IMR-90 (cell line): ENCODE measurements around the gene DOLPP1. TPM values are rescaled to one million over a fixed set of nuclear protein-coding genes. Genes with fewer than 3 reads are reported as not detected.

Source experiments
- ATAC-seq: fragments of 200-7000 bp; cut with Tn5 transposase; 2 replicates; pipeline ENCODE4 v1.9.1; 2020; ENCODE audit warnings: low read depth, mild to moderate bottlenecking, moderate library complexity
- BruUV-seq: library from RNA; stranded (reverse); fragments of 400-500 nt; replicated peaks from 2 replicates; lab custom pipeline; 2021; lab: Mats Ljungman, UMichigan
- CTCF ChIA-PET: fragments of 300-600 bp; formaldehyde crosslinking; extraction: SDS; loops from one replicate; lab custom pipeline; 2021; ENCODE audit warnings: antibody characterized with exemption; lab: Yijun Ruan, JAX
- POLR2A ChIA-PET: fragments of 300-600 bp; sonication (Branson Sonifier 250); formaldehyde crosslinking; loops from one replicate; lab custom pipeline; 2022; ENCODE audit warnings: antibody characterized with exemption; ENCODE audit not compliant: unreplicated experiment; lab: Charles Lee
- DNase-seq: peaks from one replicate; pipeline ENCODE4 v3.0.0; 2013
- H2AFZ ChIP-seq: replicated peaks from 2 replicates; pipeline ENCODE3; 2013; ENCODE audit warnings: low read length, mild to moderate bottlenecking; ENCODE audit not compliant: poor library complexity
- H2AK5ac ChIP-seq: 2 replicates; pipeline ENCODE4 v1.6.1; 2013; ENCODE audit warnings: low read depth, low read length, inconsistent platforms
- H2AK9ac ChIP-seq: replicated peaks from 2 replicates; pipeline ENCODE3; 2013; ENCODE audit warnings: mild to moderate bottlenecking, low read depth, low read length, moderate library complexity; ENCODE audit not compliant: poor library complexity
- H2BK120ac ChIP-seq: 2 replicates; pipeline ENCODE4 v1.6.1; 2013; ENCODE audit warnings: low read depth, low read length, inconsistent platforms
- H2BK15ac ChIP-seq: 3 replicates; pipeline ENCODE4 v1.6.1; 2013; ENCODE audit warnings: low read depth, low read length, inconsistent platforms
- H2BK20ac ChIP-seq: 2 replicates; pipeline ENCODE4 v1.6.1; 2013; ENCODE audit warnings: low read depth, mild to moderate bottlenecking, inconsistent platforms, low read length, moderate library complexity
- H2BK5ac ChIP-seq: 2 replicates; pipeline ENCODE4 v1.6.1; 2013; ENCODE audit warnings: mild to moderate bottlenecking, low read depth, low read length, inconsistent platforms; ENCODE audit not compliant: poor library complexity, severe bottlenecking
- H3K14ac ChIP-seq: replicated peaks from 2 replicates; pipeline ENCODE4 v1.6.1; 2013; ENCODE audit warnings: low read depth, low read length, inconsistent platforms
- H3K18ac ChIP-seq: 2 replicates; pipeline ENCODE4 v1.6.1; 2013; ENCODE audit warnings: low read depth, low read length, control low read depth
- H3K23ac ChIP-seq: 2 replicates; pipeline ENCODE4 v1.6.1; 2013; ENCODE audit warnings: low read depth, low read length, inconsistent platforms
- H3K27ac ChIP-seq: 2 replicates; pipeline ENCODE4 v1.5.1; 2013; ENCODE audit warnings: mild to moderate bottlenecking, control low read depth, low read length; ENCODE audit not compliant: insufficient read depth
- H3K27me3 ChIP-seq: 2 replicates; pipeline ENCODE4 v1.6.1; 2013; ENCODE audit warnings: low read length; ENCODE audit not compliant: control insufficient read depth, insufficient read depth
- H3K36me3 ChIP-seq: 2 replicates; pipeline ENCODE4 v1.6.1; 2013; ENCODE audit warnings: low read length, mixed read lengths; ENCODE audit not compliant: control insufficient read depth, insufficient read depth
- H3K4ac ChIP-seq: 2 replicates; pipeline ENCODE4 v1.6.1; 2013; ENCODE audit warnings: low read depth, low read length, inconsistent platforms
- H3K4me1 ChIP-seq: 2 replicates; pipeline ENCODE4 v1.6.1; 2013; ENCODE audit warnings: low read length, mixed read lengths; ENCODE audit not compliant: control insufficient read depth, insufficient read depth
- H3K4me2 ChIP-seq: 2 replicates; pipeline ENCODE4 v1.6.1; 2013; ENCODE audit warnings: low read depth, mild to moderate bottlenecking, control low read depth, low read length, moderate library complexity
- H3K4me3 ChIP-seq: 2 replicates; pipeline ENCODE4 v1.5.1; 2013; ENCODE audit warnings: low read depth, mild to moderate bottlenecking, control low read depth, low read length, moderate library complexity; ENCODE audit not compliant: insufficient read depth
- H3K56ac ChIP-seq: 2 replicates; pipeline ENCODE4 v1.6.1; 2013; ENCODE audit warnings: low read length, inconsistent platforms; ENCODE audit not compliant: insufficient read depth; ENCODE audit errors: extremely low read depth
- H3K79me1 ChIP-seq, 2 experiments: 2 replicates each; pipeline ENCODE4 v1.6.1; 2013; ENCODE audit warnings: low read length in 2 of 2, inconsistent platforms in 1 of 2, low read depth in 1 of 2
- H3K9ac ChIP-seq: 2 replicates; pipeline ENCODE4 v1.6.1; 2013; ENCODE audit warnings: low read depth, low read length, control low read depth
- H3K9me1 ChIP-seq: 2 replicates; pipeline ENCODE4 v1.6.1; 2013; ENCODE audit warnings: low read length, inconsistent platforms; ENCODE audit not compliant: insufficient read depth
- H3K9me3 ChIP-seq: 2 replicates; pipeline ENCODE4 v1.6.1; 2013; ENCODE audit warnings: low read length; ENCODE audit not compliant: control insufficient read depth, insufficient read depth
- H4K20me1 ChIP-seq: 2 replicates; pipeline ENCODE4 v1.6.1; 2013; ENCODE audit warnings: low read length, inconsistent platforms; ENCODE audit not compliant: insufficient read depth
- H4K5ac ChIP-seq: 2 replicates; pipeline ENCODE4 v1.6.1; 2013; ENCODE audit warnings: mild to moderate bottlenecking, low read depth, low read length, control low read depth
- H4K8ac ChIP-seq, 2 experiments: 2 replicates each; pipeline ENCODE4 v1.6.1; 2013; ENCODE audit warnings: low read depth in 2 of 2, low read length in 2 of 2, control low read depth in 1 of 2, inconsistent platforms in 1 of 2
- H4K91ac ChIP-seq: 2 replicates; pipeline ENCODE4 v1.6.1; 2013; ENCODE audit warnings: low read depth, low read length, inconsistent platforms; ENCODE audit not compliant: insufficient read depth
- BHLHE40 ChIP-seq: fragments of 150-350 bp; IDR thresholded peaks from 2 replicates; pipeline ENCODE4 v1.6.1; 2016; ENCODE audit warnings: mild to moderate bottlenecking, low read depth, low read length
- CEBPB ChIP-seq: IDR thresholded peaks from 2 replicates; pipeline ENCODE4 v1.6.1; 2012; ENCODE audit warnings: low read depth, low read length, improper control_type of control experiment
- CHD1 ChIP-seq: IDR thresholded peaks from 2 replicates; pipeline ENCODE4 v1.6.1; 2012; ENCODE audit warnings: low read depth, low read length, improper control_type of control experiment
- ELK1 ChIP-seq: fragments of 150-350 bp; IDR thresholded peaks from 2 replicates; pipeline ENCODE4 v1.6.1; 2016; ENCODE audit warnings: low read depth, mild to moderate bottlenecking, low read length, moderate library complexity, borderline replicate concordance
- MAFK ChIP-seq: IDR thresholded peaks from 2 replicates; pipeline ENCODE4 v1.6.1; 2012; ENCODE audit warnings: low read depth, low read length, improper control_type of control experiment
- MXI1 ChIP-seq: IDR thresholded peaks from 2 replicates; pipeline ENCODE4 v1.6.1; 2012; ENCODE audit warnings: low read depth, mild to moderate bottlenecking, low read length, moderate library complexity, borderline replicate concordance
- NFE2L2 ChIP-seq: fragments of 150-350 bp; IDR thresholded peaks from 2 replicates; pipeline ENCODE4 v1.6.1; 2016; ENCODE audit warnings: low read depth, mild to moderate bottlenecking, low read length
- POLR2A ChIP-seq: IDR thresholded peaks from 2 replicates; pipeline ENCODE4 v1.6.1; 2012; ENCODE audit warnings: mild to moderate bottlenecking, low read depth, low read length
- RAD21 ChIP-seq: IDR thresholded peaks from 2 replicates; pipeline ENCODE4 v1.6.1; 2012; ENCODE audit warnings: low read length, improper control_type of control experiment
- RCOR1 ChIP-seq: IDR thresholded peaks from 2 replicates; pipeline ENCODE4 v1.6.1; 2012; ENCODE audit warnings: mild to moderate bottlenecking, low read length, improper control_type of control experiment; ENCODE audit not compliant: insufficient replicate concordance
- SMC3 ChIP-seq: fragments of 150-350 bp; IDR thresholded peaks from 2 replicates; pipeline ENCODE4 v1.6.1; 2016; ENCODE audit warnings: low read depth, mild to moderate bottlenecking, antibody characterized with exemption, low read length, moderate library complexity
- USF2 ChIP-seq: fragments of 150-350 bp; IDR thresholded peaks from 2 replicates; pipeline ENCODE4 v1.6.1; 2017; ENCODE audit warnings: mild to moderate bottlenecking, antibody characterized with exemption, low read length, low read depth
- WGBS, 2 experiments: methylation state at CpG; one replicate each; pipeline versions ENCODE4 v1.1.5 to v1.1.7; 2013; ENCODE audit warnings: missing lambda C conversion rate in 2 of 2; ENCODE audit not compliant: insufficient read length in 1 of 2; ENCODE audit errors: extremely low coverage in 2 of 2; 5-methylcytosine and 5-hydroxymethylcytosine counted together
- dilution Hi-C: fragments of 300-500 bp; cut with HindIII; formaldehyde crosslinking; loops from one replicate; pipeline ENCODE4 v1.14.3; 2018; ENCODE audit warnings: low sequenced_read_pairs; ENCODE audit not compliant: unreplicated experiment
- in situ Hi-C: fragments of 300-500 bp; cut with MboI; formaldehyde crosslinking; loops from 3 replicates; pipeline ENCODE4 v1.14.3; 2019; ENCODE audit warnings: low sequenced_read_pairs, inconsistent platforms, mixed read lengths
- intact Hi-C: fragments of 100-400 bp; cut with micrococcal nuclease; formaldehyde crosslinking; loops from 2 replicates; pipeline ENCODE4 v1.10.0; 2022
- polyA plus RNA-seq, 3 experiments: library from polyadenylated mRNA; depleted of rRNA; stranded (reverse); fragments of >200 nt; gene quantifications; 2 replicates each; pipeline ENCODE4 v1.2.3, GENCODE V29; 2012; ENCODE audit warnings: low replicate concordance in 1 of 3
- total RNA-seq: library from RNA; depleted of rRNA; stranded (reverse); fragments of >200 nt; gene quantifications from 2 replicates; pipeline ENCODE4 v1.2.3, GENCODE V29; 2012
- TF ChIP-seq, protein P1 (sequence below): conservative IDR thresholded peaks from 2 replicates; pipeline ENCODE4 v1.5.1; 2012; ENCODE audit warnings: mild to moderate bottlenecking, low read depth, low read length, improper control_type of control experiment

DOLPP1 gene
- total and polyA plus RNA-seq, 2 of the 4 experiments (the other 2 are of a cell fraction): 7.0 to 16.5 TPM

DNA sequence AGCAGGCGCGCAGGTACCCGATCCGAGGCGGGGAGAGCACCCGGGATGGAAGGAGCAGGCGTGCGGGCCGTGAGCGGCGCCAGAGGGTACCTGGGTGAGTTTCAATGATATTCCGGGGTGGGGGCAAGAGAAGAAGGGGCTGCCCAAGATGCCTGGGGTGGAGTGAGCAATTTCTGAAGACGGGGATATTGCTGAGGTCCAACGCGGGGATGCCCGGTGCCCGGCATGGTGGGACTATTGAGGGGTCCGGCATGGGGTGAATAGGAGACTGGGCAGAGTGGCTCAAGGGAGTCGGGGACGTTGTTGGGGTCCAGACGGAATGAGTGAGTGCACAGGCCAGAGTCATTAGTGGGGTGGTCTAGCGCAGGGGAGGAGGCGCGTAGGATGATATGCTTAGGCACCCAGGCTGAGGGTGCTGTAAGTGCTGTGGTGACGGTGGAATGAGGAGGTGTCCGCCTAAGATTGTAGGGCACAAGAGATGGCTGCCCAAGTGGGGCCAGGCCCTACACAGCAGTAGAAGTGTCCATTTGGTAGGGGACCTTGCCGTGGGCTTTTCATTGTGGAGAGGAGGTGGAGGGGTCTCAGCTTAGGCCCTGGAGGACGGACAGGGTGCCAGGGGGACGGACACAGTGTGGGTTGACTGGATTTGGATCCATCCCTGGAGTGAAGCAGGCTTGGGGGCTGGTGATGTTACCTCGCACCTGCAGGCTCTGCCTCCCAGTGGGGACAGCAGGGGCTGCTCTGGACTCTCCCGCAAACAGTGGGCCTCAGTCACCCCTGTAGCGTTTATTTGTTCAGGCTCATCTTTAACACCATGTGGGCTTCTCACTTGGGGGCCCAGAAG is 43.8 kb upstream of the DOLPP1 start:
- H2BK20ac ChIP-seq: no peak overlapping the region
- peak overlapping the region; percentile 21 for H3K23ac ChIP-seq
- peak overlapping the region; percentile 96 for H3K4me3 ChIP-seq
- dilution Hi-C loops: no loop called here
- H2AK9ac ChIP-seq: peak overlapping the region; percentile 98
- peak overlapping the region; percentile 10; the same call in 1 of the 2 replicates for H3K14ac ChIP-seq
- BruUV-seq: no TSS peak
- peak overlapping the region; percentile 54 for H2AK5ac ChIP-seq
- peaks cover 14% of the 10 kb centered on the region for H3K4me1 ChIP-seq
- H4K8ac ChIP-seq: peak overlapping the region in 1 of 2 experiments; percentile 59; a peak in 1 of 4 replicates
- peak overlapping the region; percentile 70 for H2BK5ac ChIP-seq
- peak overlapping the region; percentile 4; the same call in 1 of the 3 replicates for H2BK15ac ChIP-seq
- no peak for DNase-seq
- peak overlapping the region; percentile 80 for H3K27ac ChIP-seq
- peaks cover 13% of the 10 kb centered on the region for H3K36me3 ChIP-seq
- peak overlapping the region; percentile 53 for H3K4ac ChIP-seq
- H3K4me2 ChIP-seq: peak overlapping the region; percentile 96
- TF ChIP-seq SMC3: no peak
- TF ChIP-seq RCOR1: no peak
- no peak for TF ChIP-seq BHLHE40
- TF ChIP-seq MAFK: no peak
- TF ChIP-seq MXI1: no peak
- TF ChIP-seq, protein P1, sequence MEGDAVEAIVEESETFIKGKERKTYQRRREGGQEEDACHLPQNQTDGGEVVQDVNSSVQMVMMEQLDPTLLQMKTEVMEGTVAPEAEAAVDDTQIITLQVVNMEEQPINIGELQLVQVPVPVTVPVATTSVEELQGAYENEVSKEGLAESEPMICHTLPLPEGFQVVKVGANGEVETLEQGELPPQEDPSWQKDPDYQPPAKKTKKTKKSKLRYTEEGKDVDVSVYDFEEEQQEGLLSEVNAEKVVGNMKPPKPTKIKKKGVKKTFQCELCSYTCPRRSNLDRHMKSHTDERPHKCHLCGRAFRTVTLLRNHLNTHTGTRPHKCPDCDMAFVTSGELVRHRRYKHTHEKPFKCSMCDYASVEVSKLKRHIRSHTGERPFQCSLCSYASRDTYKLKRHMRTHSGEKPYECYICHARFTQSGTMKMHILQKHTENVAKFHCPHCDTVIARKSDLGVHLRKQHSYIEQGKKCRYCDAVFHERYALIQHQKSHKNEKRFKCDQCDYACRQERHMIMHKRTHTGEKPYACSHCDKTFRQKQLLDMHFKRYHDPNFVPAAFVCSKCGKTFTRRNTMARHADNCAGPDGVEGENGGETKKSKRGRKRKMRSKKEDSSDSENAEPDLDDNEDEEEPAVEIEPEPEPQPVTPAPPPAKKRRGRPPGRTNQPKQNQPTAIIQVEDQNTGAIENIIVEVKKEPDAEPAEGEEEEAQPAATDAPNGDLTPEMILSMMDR: no peak
- no peak for TF ChIP-seq POLR2A
- TF ChIP-seq RAD21: no peak
- TF ChIP-seq CHD1: no peak
- no peak for TF ChIP-seq CEBPB
- no peak for TF ChIP-seq NFE2L2
- no peak for TF ChIP-seq ELK1
- TF ChIP-seq USF2: no peak
- intact Hi-C loops: no loop called here
- H4K20me1 ChIP-seq: peaks cover 16% of the 10 kb centered on the region
- ATAC-seq: no peak
- peak overlapping the region; percentile 36; the same call in 1 of the 2 replicates for H4K91ac ChIP-seq
- WGBS, 2 experiments: 6% methylated on average over 22 of the region's 32 CpGs; no CpG with 5 or more reads in 1 of the 2 experiments
- H3K9me1 ChIP-seq: 0 out of 2 replicates have a peak, but pooled peaks cover 10% of the 10 kb centered on the region
- ChIA-PET CTCF (no interaction called here), POLR2A (no interaction called here)
- peak overlapping the region; percentile 15; the same call in 1 of the 2 replicates for H4K5ac ChIP-seq
- H2AFZ ChIP-seq: peak overlapping the region; percentile 98
- no peaks in the 10 kb centered on the region for H3K27me3 ChIP-seq
- no peak overlapping the region for H2BK120ac ChIP-seq
- no peaks in the 10 kb centered on the region for H3K9me3 ChIP-seq
- peaks cover 14 to 45% of the 10 kb centered on the region in 2 experiments; a peak in 3 of 4 replicates for H3K79me1 ChIP-seq
- no peak overlapping the region for H3K18ac ChIP-seq
- peak overlapping the region; percentile 94 for H3K9ac ChIP-seq
- in situ Hi-C loops: no loop called here
- no peak overlapping the region; the same call in 1 of the 2 replicates for H3K56ac ChIP-seq
